GM23338 (cell line): ENCODE measurements around the gene MEPE. TPM values are rescaled to one million over a fixed set of nuclear protein-coding genes. Genes with fewer than 3 reads are reported as not detected.

Experiments used
- ATAC-seq: fragments of 200-7000 bp; cut with Tn5 transposase; 3 replicates; pipeline ENCODE4 v1.9.1; 2020
- DNase-seq: peaks from one replicate; pipeline ENCODE4 v3.0.0-alpha.2; 2015; ENCODE audit warnings: low spot score
- H2AFZ ChIP-seq: fragments of 200-600 bp; sonication (generic); 2 replicates; pipeline ENCODE4 v1.8.0; 2016; ENCODE audit warnings: antibody characterized with exemption, mild to moderate bottlenecking, moderate library complexity
- H3F3A ChIP-seq: fragments of 200-600 bp; sonication (generic); replicated peaks from 2 replicates; pipeline ENCODE4 v1.8.0; 2017; ENCODE audit warnings: antibody characterized with exemption, mixed run types, low read depth
- H3K27ac ChIP-seq: fragments of 200-600 bp; sonication (generic); 2 replicates; pipeline ENCODE4 v1.6.1; 2016; ENCODE audit warnings: low read depth
- H3K27me3 ChIP-seq: fragments of 200-600 bp; sonication (generic); 2 replicates; pipeline ENCODE4 v1.8.0; 2016; ENCODE audit warnings: mild to moderate bottlenecking, mixed run types, moderate library complexity; ENCODE audit not compliant: insufficient read depth
- H3K36me3 ChIP-seq: fragments of 200-600 bp; sonication (generic); 2 replicates; pipeline ENCODE4 v1.8.0; 2016; ENCODE audit warnings: mild to moderate bottlenecking; ENCODE audit not compliant: insufficient read depth
- H3K4me1 ChIP-seq: fragments of 200-600 bp; sonication (generic); 2 replicates; pipeline ENCODE4 v1.8.0; 2016; ENCODE audit warnings: mild to moderate bottlenecking, moderate library complexity; ENCODE audit not compliant: insufficient read depth
- H3K4me2 ChIP-seq: fragments of 200-600 bp; sonication (generic); 2 replicates; pipeline ENCODE4 v1.7.1; 2017; ENCODE audit warnings: mixed run types
- H3K4me3 ChIP-seq: fragments of 200-600 bp; sonication (generic); 2 replicates; pipeline ENCODE4 v1.6.1; 2016; ENCODE audit warnings: mixed run types
- H3K79me2 ChIP-seq: fragments of 200-600 bp; sonication (generic); replicated peaks from 2 replicates; pipeline ENCODE4 v1.8.0; 2017; ENCODE audit warnings: mild to moderate bottlenecking; ENCODE audit not compliant: insufficient read depth
- H3K9me2 ChIP-seq: fragments of 200-600 bp; sonication (generic); 2 replicates; pipeline ENCODE4 v1.8.0; 2017; ENCODE audit not compliant: insufficient read depth
- H4K20me1 ChIP-seq: fragments of 200-600 bp; sonication (generic); replicated peaks from 2 replicates; pipeline ENCODE4 v1.8.0; 2017; ENCODE audit warnings: mild to moderate bottlenecking; ENCODE audit not compliant: insufficient read depth
- H3K27ac Mint-ChIP-seq: 2 replicates; pipeline ENCODE4 v1.8.0; 2020; ENCODE audit warnings: inconsistent platforms, mild to moderate bottlenecking, moderate library complexity, mixed read lengths
- H3K27me3 Mint-ChIP-seq: 3 replicates; pipeline ENCODE4 v1.8.0; 2022; ENCODE audit warnings: low read depth, mild to moderate bottlenecking, moderate library complexity, mixed read lengths, inconsistent platforms; ENCODE audit not compliant: insufficient read depth, poor library complexity
- H3K36me3 Mint-ChIP-seq: 3 replicates; pipeline ENCODE4 v1.8.0; 2021; ENCODE audit warnings: low read depth, mild to moderate bottlenecking, inconsistent platforms, moderate library complexity, mixed read lengths
- H3K4me1 Mint-ChIP-seq: 3 replicates; pipeline ENCODE4 v1.8.0; 2020; ENCODE audit warnings: mild to moderate bottlenecking, inconsistent platforms, mixed read lengths
- H3K4me3 Mint-ChIP-seq: 3 replicates; pipeline ENCODE4 v1.8.0; 2021; ENCODE audit warnings: moderate library complexity, mild to moderate bottlenecking, inconsistent platforms, mixed read lengths
- H3K9me3 Mint-ChIP-seq: 3 replicates; pipeline ENCODE4 v1.8.0; 2020; ENCODE audit warnings: moderate library complexity, mild to moderate bottlenecking, inconsistent platforms, mixed read lengths
- CREB1 ChIP-seq: fragments of 250-450 bp; sonication (Bioruptor Pico); IDR thresholded peaks from 2 replicates; pipeline ENCODE4 v1.5.0; 2020; ENCODE audit warnings: low read depth, mild to moderate bottlenecking, moderate library complexity
- CTCF ChIP-seq, 2 experiments: fragments of 200-600 bp in 1 of 2; sonication (generic) in 1 of 2; conservative IDR thresholded peaks; 2 replicates each; pipeline versions ENCODE4 v1.5.1 to v1.6.1; 2016 to 2017; ENCODE audit warnings: antibody characterized with exemption in 2 of 2, low read depth in 2 of 2, mild to moderate bottlenecking in 2 of 2, moderate library complexity in 1 of 2
- EZH2 ChIP-seq: fragments of 200-600 bp; sonication (generic); IDR thresholded peaks from one replicate; pipeline ENCODE4 v1.8.0; 2017; ENCODE audit warnings: antibody characterized with exemption, mild to moderate bottlenecking, low read depth; ENCODE audit not compliant: unreplicated experiment
- EZH2phosphoT487 ChIP-seq: fragments of 200-600 bp; sonication (generic); IDR thresholded peaks from one replicate; pipeline ENCODE4 v1.8.1; 2018; ENCODE audit warnings: antibody characterized with exemption; ENCODE audit not compliant: unreplicated experiment
- JUNB ChIP-seq: IDR thresholded peaks from one replicate; pipeline ENCODE4 v1.6.1; 2016; ENCODE audit warnings: antibody characterized with exemption; ENCODE audit not compliant: unreplicated experiment
- NANOG ChIP-seq: IDR thresholded peaks from 2 replicates; pipeline ENCODE4 v1.6.1; 2016; ENCODE audit warnings: antibody characterized with exemption, borderline replicate concordance
- POLR2AphosphoS5 ChIP-seq: IDR thresholded peaks from 2 replicates; pipeline ENCODE4 v1.6.1; 2016; ENCODE audit warnings: antibody characterized with exemption, low read depth
- STAT1 ChIP-seq: IDR thresholded peaks from one replicate; pipeline ENCODE4 v1.6.1; 2016; ENCODE audit warnings: antibody characterized with exemption; ENCODE audit not compliant: unreplicated experiment
- ZNF114 ChIP-seq: fragments of 250-450 bp; sonication (Bioruptor Pico); IDR thresholded peaks from 2 replicates; pipeline ENCODE4 v1.5.0; 2020; ENCODE audit warnings: mild to moderate bottlenecking, moderate library complexity
- ZNF331 ChIP-seq: fragments of 250-450 bp; sonication (Bioruptor Pico); IDR thresholded peaks from 2 replicates; pipeline ENCODE4 v1.5.0; 2020; ENCODE audit warnings: low read depth, mild to moderate bottlenecking, moderate library complexity
- polyA plus RNA-seq: library from polyadenylated mRNA; unstranded; fragments of >200 nt; fragmentation: Nextera tagmentation; extraction: Ambion mirVana; gene quantifications from 2 replicates; pipeline ENCODE4 v1.2.1, GENCODE V29; 2016
- total RNA-seq: library from RNA; depleted of rRNA; stranded (reverse); fragments of >200 nt; shearing (Covaris generic); gene quantifications from 2 replicates; pipeline ENCODE4 v1.2.3, GENCODE V29; 2014
- TF ChIP-seq, protein P1 (sequence below): fragments of 250-450 bp; sonication (Bioruptor Pico); IDR thresholded peaks from 2 replicates; pipeline ENCODE4 v1.5.0; 2020; ENCODE audit warnings: mild to moderate bottlenecking, moderate library complexity
- TF ChIP-seq, protein P2 (sequence below): IDR thresholded peaks from 2 replicates; pipeline ENCODE4 v1.6.1; 2016; ENCODE audit warnings: antibody characterized with exemption

Gene MEPE
- total and polyA plus RNA-seq, 2 experiments from 2014 or later: not detected

DNA sequence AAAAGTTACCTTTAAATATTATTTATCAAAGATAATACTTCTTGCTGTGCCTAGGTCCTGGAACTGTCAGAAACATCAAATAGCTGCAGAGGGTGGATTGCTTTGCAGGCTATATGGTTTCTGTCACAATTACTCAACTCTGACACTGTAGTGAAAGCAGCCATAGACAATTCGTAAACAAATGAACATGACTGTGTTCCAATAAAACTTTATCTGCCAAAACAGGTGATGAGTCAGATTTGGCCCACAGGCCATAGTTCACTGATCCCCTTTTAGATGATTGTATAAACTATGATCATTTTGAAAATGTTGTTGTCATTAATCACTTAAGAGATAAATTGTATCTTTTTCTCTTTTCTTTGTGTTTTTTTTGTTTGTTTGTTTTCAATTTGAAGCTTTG lies 8.4 kb upstream of the MEPE start (continued):
- TF ChIP-seq, protein P1, sequence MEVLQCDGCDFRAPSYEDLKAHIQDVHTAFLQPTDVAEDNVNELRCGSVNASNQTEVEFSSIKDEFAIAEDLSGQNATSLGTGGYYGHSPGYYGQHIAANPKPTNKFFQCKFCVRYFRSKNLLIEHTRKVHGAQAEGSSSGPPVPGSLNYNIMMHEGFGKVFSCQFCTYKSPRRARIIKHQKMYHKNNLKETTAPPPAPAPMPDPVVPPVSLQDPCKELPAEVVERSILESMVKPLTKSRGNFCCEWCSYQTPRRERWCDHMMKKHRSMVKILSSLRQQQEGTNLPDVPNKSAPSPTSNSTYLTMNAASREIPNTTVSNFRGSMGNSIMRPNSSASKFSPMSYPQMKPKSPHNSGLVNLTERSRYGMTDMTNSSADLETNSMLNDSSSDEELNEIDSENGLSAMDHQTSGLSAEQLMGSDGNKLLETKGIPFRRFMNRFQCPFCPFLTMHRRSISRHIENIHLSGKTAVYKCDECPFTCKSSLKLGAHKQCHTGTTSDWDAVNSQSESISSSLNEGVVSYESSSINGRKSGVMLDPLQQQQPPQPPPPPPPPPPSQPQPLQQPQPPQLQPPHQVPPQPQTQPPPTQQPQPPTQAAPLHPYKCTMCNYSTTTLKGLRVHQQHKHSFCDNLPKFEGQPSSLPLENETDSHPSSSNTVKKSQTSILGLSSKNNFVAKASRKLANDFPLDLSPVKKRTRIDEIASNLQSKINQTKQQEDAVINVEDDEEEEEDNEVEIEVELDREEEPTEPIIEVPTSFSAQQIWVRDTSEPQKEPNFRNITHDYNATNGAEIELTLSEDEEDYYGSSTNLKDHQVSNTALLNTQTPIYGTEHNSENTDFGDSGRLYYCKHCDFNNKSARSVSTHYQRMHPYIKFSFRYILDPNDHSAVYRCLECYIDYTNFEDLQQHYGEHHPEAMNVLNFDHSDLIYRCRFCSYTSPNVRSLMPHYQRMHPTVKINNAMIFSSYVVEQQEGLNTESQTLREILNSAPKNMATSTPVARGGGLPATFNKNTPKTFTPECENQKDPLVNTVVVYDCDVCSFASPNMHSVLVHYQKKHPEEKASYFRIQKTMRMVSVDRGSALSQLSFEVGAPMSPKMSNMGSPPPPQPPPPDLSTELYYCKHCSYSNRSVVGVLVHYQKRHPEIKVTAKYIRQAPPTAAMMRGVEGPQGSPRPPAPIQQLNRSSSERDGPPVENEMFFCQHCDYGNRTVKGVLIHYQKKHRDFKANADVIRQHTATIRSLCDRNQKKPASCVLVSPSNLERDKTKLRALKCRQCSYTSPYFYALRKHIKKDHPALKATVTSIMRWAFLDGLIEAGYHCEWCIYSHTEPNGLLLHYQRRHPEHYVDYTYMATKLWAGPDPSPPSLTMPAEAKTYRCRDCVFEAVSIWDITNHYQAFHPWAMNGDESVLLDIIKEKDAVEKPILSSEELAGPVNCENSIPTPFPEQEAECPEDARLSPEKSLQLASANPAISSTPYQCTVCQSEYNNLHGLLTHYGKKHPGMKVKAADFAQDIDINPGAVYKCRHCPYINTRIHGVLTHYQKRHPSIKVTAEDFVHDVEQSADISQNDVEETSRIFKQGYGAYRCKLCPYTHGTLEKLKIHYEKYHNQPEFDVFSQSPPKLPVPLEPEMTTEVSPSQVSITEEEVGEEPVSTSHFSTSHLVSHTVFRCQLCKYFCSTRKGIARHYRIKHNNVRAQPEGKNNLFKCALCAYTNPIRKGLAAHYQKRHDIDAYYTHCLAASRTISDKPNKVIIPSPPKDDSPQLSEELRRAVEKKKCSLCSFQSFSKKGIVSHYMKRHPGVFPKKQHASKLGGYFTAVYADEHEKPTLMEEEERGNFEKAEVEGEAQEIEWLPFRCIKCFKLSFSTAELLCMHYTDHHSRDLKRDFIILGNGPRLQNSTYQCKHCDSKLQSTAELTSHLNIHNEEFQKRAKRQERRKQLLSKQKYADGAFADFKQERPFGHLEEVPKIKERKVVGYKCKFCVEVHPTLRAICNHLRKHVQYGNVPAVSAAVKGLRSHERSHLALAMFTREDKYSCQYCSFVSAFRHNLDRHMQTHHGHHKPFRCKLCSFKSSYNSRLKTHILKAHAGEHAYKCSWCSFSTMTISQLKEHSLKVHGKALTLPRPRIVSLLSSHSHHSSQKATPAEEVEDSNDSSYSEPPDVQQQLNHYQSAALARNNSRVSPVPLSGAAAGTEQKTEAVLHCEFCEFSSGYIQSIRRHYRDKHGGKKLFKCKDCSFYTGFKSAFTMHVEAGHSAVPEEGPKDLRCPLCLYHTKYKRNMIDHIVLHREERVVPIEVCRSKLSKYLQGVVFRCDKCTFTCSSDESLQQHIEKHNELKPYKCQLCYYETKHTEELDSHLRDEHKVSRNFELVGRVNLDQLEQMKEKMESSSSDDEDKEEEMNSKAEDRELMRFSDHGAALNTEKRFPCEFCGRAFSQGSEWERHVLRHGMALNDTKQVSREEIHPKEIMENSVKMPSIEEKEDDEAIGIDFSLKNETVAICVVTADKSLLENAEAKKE (CRISPR knock-in tag): no peak
- TF ChIP-seq POLR2AphosphoS5: no peak

GRCh38 chr4:87834401-87834800 lies 1.6 kb downstream of the MEPE start:
- DNase-seq: no peak
- no peak overlapping the region for H3K4me3 Mint-ChIP-seq
- Histone ChIP-seq H4K20me1 (no peaks in the 10 kb centered on the region), H3F3A (0 out of 2 replicates have a peak, but pooled peaks cover 4% of the 10 kb centered on the region), H3K27me3 (no peaks in the 10 kb centered on the region), H3K36me3 (no peaks in the 10 kb centered on the region), H3K4me3 (no peak overlapping the region), H3K9me2 (no peaks in the 10 kb centered on the region), H3K27ac (no peak overlapping the region), H2AFZ (no peak overlapping the region), H3K4me1 (no peaks in the 10 kb centered on the region), H3K4me2 (no peak overlapping the region), H3K79me2 (no peaks in the 10 kb centered on the region)
- peaks cover 3% of the 10 kb centered on the region for H3K27me3 Mint-ChIP-seq
- H3K9me3 Mint-ChIP-seq: no peaks in the 10 kb centered on the region
- no peak overlapping the region for H3K27ac Mint-ChIP-seq
- no peak for ATAC-seq
- no peaks in the 10 kb centered on the region for H3K36me3 Mint-ChIP-seq
- peaks cover 19% of the 10 kb centered on the region for H3K4me1 Mint-ChIP-seq
- no peak for TF ChIP-seq EZH2phosphoT487
- TF ChIP-seq, protein P2, sequence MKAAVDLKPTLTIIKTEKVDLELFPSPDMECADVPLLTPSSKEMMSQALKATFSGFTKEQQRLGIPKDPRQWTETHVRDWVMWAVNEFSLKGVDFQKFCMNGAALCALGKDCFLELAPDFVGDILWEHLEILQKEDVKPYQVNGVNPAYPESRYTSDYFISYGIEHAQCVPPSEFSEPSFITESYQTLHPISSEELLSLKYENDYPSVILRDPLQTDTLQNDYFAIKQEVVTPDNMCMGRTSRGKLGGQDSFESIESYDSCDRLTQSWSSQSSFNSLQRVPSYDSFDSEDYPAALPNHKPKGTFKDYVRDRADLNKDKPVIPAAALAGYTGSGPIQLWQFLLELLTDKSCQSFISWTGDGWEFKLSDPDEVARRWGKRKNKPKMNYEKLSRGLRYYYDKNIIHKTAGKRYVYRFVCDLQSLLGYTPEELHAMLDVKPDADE: no peak
- no peak for TF ChIP-seq STAT1
- no peak for TF ChIP-seq NANOG
- no peak for TF ChIP-seq ZNF114
- TF ChIP-seq POLR2AphosphoS5: no peak
- no peak for TF ChIP-seq EZH2
- TF ChIP-seq CTCF (conservative IDR thresholded peaks at IDR 0.05; ENCODE audit: low read depth in 2 of 2): no peak
- no peak for TF ChIP-seq CREB1 (CRISPR knock-in tag)
- TF ChIP-seq ZNF331 (CRISPR knock-in tag): no peak
- TF ChIP-seq JUNB: no peak
